Aorta (tissue), 5 donors: ENCODE results near the gene CAMK2D. TPM values are rescaled to one million over a fixed set of nuclear protein-coding genes. Genes with fewer than 3 reads are reported as not detected.

Experiments
- ATAC-seq: fragments of 200-7000 bp; cut with Tn5 transposase; one replicate; pipeline ENCODE4 v1.9.1; 2022; ENCODE audit warnings: moderate library complexity; ENCODE audit not compliant: low FRiP score
- DNase-seq, 2 donors: peaks; one replicate each; pipeline ENCODE4 v3.0.0-alpha.2; 2020
- H3K27ac ChIP-seq, 2 donors: one replicate each; pipeline ENCODE4 v1.5.1; 2013; ENCODE audit warnings: low read length in 2 of 2, mild to moderate bottlenecking in 2 of 2, moderate library complexity in 2 of 2, control low read depth in 1 of 2, inconsistent platforms in 1 of 2, low read depth in 1 of 2
- H3K27me3 ChIP-seq, 2 donors: one replicate each; pipeline ENCODE4 v1.6.1; 2013; ENCODE audit warnings: control low read depth in 1 of 2, low read length in 1 of 2, mild to moderate bottlenecking in 1 of 2, moderate library complexity in 1 of 2; ENCODE audit not compliant: insufficient read depth in 2 of 2, control insufficient read depth in 1 of 2
- H3K36me3 ChIP-seq, 2 donors: one replicate each; pipeline ENCODE4 v1.6.1; 2013; ENCODE audit warnings: control low read depth in 1 of 2, low read length in 1 of 2, mild to moderate bottlenecking in 1 of 2; ENCODE audit not compliant: insufficient read depth in 2 of 2, control insufficient read depth in 1 of 2
- H3K4me1 ChIP-seq, 2 donors: one replicate each; pipeline ENCODE4 v1.6.1; 2013; ENCODE audit warnings: low read length in 2 of 2, control low read depth in 1 of 2, mild to moderate bottlenecking in 1 of 2, moderate library complexity in 1 of 2; ENCODE audit not compliant: insufficient read depth in 2 of 2, control insufficient read depth in 1 of 2
- H3K4me3 ChIP-seq, 2 donors: one replicate each; pipeline ENCODE4 v1.5.1; 2013; ENCODE audit warnings: low read length in 2 of 2, control low read depth in 1 of 2, mild to moderate bottlenecking in 1 of 2
- H3K9me3 ChIP-seq: one replicate; pipeline ENCODE4 v1.6.1; 2013; ENCODE audit warnings: mild to moderate bottlenecking, low read length; ENCODE audit not compliant: control insufficient read depth
- WGBS, 2 donors: extraction: QIAGEN DNeasy Blood & Tissue Kit; methylation state at CpG; one replicate each; pipeline ENCODE4 v1.1.7; 2013; 5-methylcytosine and 5-hydroxymethylcytosine counted together
- intact Hi-C, 2 donors: fragments of 100-400 bp; cut with DNase I; formaldehyde crosslinking; loops; one replicate each; pipeline versions ENCODE4 v1.14.2 to v1.15.0; 2022
- polyA plus RNA-seq, 2 donors: library from polyadenylated mRNA; stranded (reverse); fragments of 200-250 nt; gene quantifications; one replicate each; pipeline ENCODE4 v1.2.3, GENCODE V29; 2013
- total RNA-seq, 2 donors: library from RNA; stranded (reverse); fragmentation: NEBNext Ultra II Directional; extraction: Animal tissue kit (Norgen Biotek cat#: 25700); gene quantifications; one replicate each; pipeline ENCODE4 v1.2.1, GENCODE V29; 2021
- donor health status: healthy with polysubstance abuse.
- donor health status: Bipolar disorder and iron deficiency.
- donor health status: DM: no; HTN: no; CAD: no.
- donor health status: DM: no; HTN: no; CAD: no.
- donor health status: DM: yes; HTN: yes; CAD: no.

CAMK2D gene
- total and polyA plus RNA-seq, 4 donors, result 18.7 to 71.8 (median 37.7) TPM

DNA sequence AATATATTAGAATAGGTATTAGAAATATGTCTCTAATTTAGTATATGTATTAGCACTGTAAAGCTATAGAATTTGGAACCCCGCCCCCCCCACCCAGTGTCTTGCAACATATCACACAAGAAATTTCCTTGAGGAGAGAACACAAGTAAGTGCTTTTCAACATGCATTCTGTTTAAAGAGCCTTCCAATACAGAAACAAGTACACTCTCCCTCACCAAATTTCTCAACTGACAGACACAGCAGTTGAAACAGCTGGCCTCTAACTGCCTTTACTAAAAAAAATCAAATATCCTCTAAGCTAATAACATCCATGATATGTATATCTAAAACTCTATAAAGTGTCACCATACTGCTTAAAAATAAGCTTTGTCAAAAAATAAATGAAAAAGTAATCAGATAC, 12.4 kb downstream of the CAMK2D start:
- WGBS, 2 donors, result 93 to 97% methylated on average over 1 of the region's 1 CpG
- Histone ChIP-seq H3K4me1 (no peaks in the 10 kb centered on the region), H3K9me3 (no peaks in the 10 kb centered on the region), H3K27me3 (no peaks in the 10 kb centered on the region), H3K36me3 (no peaks in the 10 kb centered on the region), H3K4me3 (no peak overlapping the region), H3K27ac (no peak overlapping the region)
- ATAC-seq, result no peak
- DNase-seq, result no peak
- intact Hi-C loops, result no loop called here

DNA sequence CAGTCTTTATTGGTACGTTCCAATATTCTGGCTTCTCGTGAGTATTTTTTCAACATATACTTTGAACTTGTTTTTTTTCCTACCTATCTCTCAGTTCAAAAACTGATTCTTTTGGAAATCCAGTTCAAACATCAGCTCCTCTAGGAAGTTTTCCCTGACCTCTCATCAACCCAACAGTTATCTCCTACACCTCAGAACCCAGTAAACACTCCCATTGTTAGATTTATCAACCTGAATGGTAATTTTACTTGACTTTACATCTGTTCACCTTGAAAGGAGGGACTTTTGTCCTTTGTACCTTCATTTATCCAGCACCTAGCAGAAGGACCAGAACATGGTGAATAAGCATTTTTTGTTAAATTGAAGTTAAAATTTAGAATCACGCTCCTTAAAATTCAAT, 13.6 kb downstream of the CAMK2D start:
- DNase-seq (no peak), ATAC-seq (no peak)
- Histone ChIP-seq H3K27ac (no peak overlapping the region), H3K4me3 (no peak overlapping the region), H3K36me3 (no peaks in the 10 kb centered on the region), H3K9me3 (no peaks in the 10 kb centered on the region), H3K27me3 (no peaks in the 10 kb centered on the region), H3K4me1 (no peaks in the 10 kb centered on the region)
- 95 to 96% methylated on average over 3 of the region's 3 CpGs for WGBS, 2 donors
- intact Hi-C loops, result no loop called here

DNA sequence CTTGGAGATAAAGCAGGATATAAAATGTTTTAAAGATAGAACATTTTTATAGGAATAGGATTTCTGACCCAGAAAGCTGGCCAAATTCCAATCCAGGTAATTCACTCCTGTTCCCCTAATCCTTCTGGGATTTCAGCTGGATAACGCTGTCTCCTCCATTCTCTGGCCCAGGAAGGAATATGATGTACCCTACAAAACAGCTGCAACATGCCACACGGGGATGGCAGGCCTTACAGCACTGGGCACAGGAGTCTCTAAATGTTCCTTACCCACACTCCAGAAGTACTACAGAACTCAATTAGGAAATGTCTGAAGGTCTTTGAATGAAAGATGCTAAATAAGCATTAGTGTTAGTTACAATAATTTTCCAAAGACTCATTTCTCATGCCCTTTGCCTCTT, 15.8 kb downstream of the CAMK2D start:
- intact Hi-C loops, result no loop called here
- H3K27me3 ChIP-seq, result no peaks in the 10 kb centered on the region
- peaks cover 0 to 2% of the 10 kb centered on the region in 2 donors for H3K4me1 ChIP-seq
- DNase-seq, result no peak
- 95 to 98% methylated on average over 2 of the region's 2 CpGs for WGBS, 2 donors
- ATAC-seq, result no peak
- H3K27ac ChIP-seq, result no peak overlapping the region
- H3K4me3 ChIP-seq, result no peak overlapping the region
- H3K9me3 ChIP-seq, result no peaks in the 10 kb centered on the region
- no peaks in the 10 kb centered on the region for H3K36me3 ChIP-seq

DNA sequence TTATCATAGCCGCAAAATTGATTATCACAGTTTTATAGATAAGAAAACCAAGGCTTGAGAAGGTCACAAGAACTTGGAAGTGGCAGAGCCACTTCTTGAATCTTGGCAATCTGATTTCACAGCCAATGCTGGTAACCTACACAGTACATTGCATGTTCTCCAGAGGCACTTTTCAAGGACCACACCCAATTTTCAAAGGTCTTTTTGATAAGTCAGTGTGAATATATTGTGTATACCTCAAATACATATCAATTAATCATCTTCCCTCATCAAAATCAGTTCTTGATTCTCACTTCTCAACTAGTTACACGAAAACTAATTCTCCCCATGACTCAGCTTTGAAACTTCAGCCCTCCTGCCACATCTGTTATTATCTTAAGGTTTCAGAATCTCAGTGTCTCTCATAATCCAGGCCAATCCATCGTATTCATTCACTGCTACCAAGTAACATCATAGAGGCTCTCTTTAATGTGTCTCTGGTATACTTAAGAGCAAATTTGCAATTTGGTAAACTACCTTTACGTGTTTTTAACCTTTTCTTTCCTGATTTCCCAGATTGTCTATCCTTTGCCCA, 16.8 kb downstream of the CAMK2D start:
- H3K9me3 ChIP-seq, result no peaks in the 10 kb centered on the region
- 91 to 94% methylated on average over 4 of the region's 4 CpGs for WGBS, 2 donors
- intact Hi-C loops, result loop anchor here in 1 of 2 donors (5.0 kb wide), 1 partner anchor 67 kb away; no protein-coding TSS in a partner anchor
- H3K27me3 ChIP-seq, result no peaks in the 10 kb centered on the region
- H3K27ac ChIP-seq, result no peak overlapping the region
- DNase-seq (no peak), ATAC-seq (no peak)
- H3K4me1 ChIP-seq, result peaks cover 0 to 2% of the 10 kb centered on the region in 2 donors
- H3K36me3 ChIP-seq, result no peaks in the 10 kb centered on the region
- H3K4me3 ChIP-seq, result no peak overlapping the region

DNA sequence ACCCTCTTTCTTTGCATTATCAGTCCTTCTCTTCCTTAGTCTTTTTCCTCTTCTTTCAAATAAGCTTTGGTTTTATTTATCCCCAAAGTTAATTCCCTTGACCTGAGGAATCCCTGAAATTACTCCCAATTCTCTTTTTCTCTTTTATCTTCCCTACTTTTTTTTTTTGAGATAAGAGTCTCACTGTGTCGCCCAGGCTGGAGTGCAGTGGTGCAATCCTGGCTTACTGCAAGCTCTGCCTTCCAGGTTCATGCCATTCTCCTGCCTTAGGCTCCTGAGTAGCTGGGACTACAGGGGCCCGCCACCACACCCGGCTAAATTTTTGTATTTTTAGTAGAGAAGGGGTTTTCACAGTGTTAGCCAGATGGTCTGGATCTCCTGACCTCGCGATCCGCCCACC, 17.8 kb downstream of the CAMK2D start:
- intact Hi-C loops, result loop anchor here in 1 of 2 donors (5.0 kb wide), 1 partner anchor 66 kb away; no protein-coding TSS in a partner anchor
- no peaks in the 10 kb centered on the region for H3K27me3 ChIP-seq
- no peak overlapping the region for H3K27ac ChIP-seq
- H3K4me1 ChIP-seq, result peaks cover 2% of the 10 kb centered on the region in 2 donors
- H3K36me3 ChIP-seq, result no peaks in the 10 kb centered on the region
- DNase-seq (no peak), ATAC-seq (no peak)
- H3K4me3 ChIP-seq, result no peak overlapping the region
- no peaks in the 10 kb centered on the region for H3K9me3 ChIP-seq
- WGBS, 2 donors, result 86 to 91% methylated on average over 6 of the region's 6 CpGs

DNA sequence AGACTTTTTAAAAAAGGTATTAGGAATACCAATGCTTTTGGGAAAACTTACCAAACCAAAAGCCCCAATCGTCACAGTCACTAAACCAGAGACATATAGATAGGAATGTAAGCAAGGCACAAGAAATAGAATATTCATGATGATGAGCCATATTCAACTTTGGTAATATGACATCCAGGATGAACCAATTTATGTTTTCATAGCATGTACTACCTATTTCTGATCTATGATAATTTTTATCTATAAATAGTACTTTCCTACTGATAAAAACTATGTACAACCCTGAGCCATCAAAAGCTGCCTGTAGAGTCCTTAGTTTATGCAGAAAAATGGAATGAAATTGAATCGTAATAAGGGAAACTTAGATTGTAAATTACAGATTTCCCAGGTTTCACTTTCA, 18.9 kb downstream of the CAMK2D start:
- no peaks in the 10 kb centered on the region for H3K36me3 ChIP-seq
- ATAC-seq, result no peak
- no peak overlapping the region for H3K27ac ChIP-seq
- intact Hi-C loops, result loop anchor here in 1 of 2 donors (5.0 kb wide), 1 partner anchor 65 kb away; no protein-coding TSS in a partner anchor
- H3K4me1 ChIP-seq, result peaks cover 2% of the 10 kb centered on the region in 2 donors
- WGBS, 2 donors, result 52 to 58% methylated on average over 2 of the region's 2 CpGs
- no peak overlapping the region for H3K4me3 ChIP-seq
- H3K27me3 ChIP-seq, result no peaks in the 10 kb centered on the region
- DNase-seq, result no peak
- no peaks in the 10 kb centered on the region for H3K9me3 ChIP-seq

DNA sequence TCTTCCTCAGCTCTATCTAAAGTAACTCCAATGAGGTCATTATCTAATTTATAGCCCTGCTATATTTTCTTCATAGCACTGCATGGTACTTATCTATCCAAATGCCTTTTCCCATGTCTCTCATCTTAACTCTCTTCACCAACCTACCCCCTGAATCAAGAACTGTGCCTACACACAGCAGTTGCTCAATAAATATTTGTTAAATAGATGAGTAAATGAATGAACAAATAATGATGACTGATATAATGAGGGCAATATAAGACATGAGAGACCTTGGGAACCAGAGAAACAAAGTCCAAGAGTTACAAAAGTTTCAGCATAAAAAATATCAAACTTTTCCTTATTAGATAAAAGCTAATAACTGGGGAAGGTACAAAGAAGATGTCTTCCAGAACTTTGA, 19.6 kb downstream of the CAMK2D start:
- H3K9me3 ChIP-seq, result no peaks in the 10 kb centered on the region
- ATAC-seq (no peak), DNase-seq (no peak)
- H3K4me1 ChIP-seq, result peaks cover 2% of the 10 kb centered on the region in 2 donors
- intact Hi-C loops, result loop anchor here in 1 of 2 donors (5.0 kb wide), 1 partner anchor 65 kb away; no protein-coding TSS in a partner anchor
- H3K4me3 ChIP-seq, result no peak overlapping the region
- no peaks in the 10 kb centered on the region for H3K36me3 ChIP-seq
- no peak overlapping the region for H3K27ac ChIP-seq
- no peaks in the 10 kb centered on the region for H3K27me3 ChIP-seq

DNA sequence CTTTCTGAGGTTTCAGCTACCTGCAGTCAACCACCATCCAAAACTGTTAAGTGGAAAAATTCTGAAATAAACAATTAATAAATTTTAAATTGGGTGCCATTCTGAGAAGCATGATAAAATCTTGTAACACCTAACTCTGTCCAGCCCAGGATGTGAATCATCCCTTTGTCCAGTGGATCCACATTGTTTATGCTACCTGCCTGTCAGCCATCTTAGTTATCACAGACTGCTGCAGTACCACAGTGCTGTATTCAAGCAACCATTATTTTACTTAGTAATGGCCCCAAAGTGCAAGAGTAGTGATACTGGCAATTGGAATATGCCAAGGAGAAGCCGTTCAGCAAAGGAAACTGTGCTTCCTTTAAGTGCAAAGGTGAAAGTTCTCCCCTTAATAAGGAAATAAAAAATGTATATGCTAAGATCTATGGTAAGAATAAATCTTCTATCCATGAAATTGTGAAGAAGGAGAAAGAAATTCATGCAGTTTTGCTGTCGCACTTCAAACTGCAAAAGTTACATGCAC, 20.6 kb downstream of the CAMK2D start:
- Histone ChIP-seq H3K27me3 (no peaks in the 10 kb centered on the region), H3K9me3 (no peaks in the 10 kb centered on the region), H3K27ac (no peak overlapping the region), H3K4me1 (peaks cover 2% of the 10 kb centered on the region in 2 donors), H3K4me3 (no peak overlapping the region), H3K36me3 (no peaks in the 10 kb centered on the region)
- intact Hi-C loops, result loop anchor here in 1 of 2 donors (5.0 kb wide), 1 partner anchor 64 kb away; no protein-coding TSS in a partner anchor
- 98 to 99% methylated on average over 2 of the region's 2 CpGs for WGBS, 2 donors
- DNase-seq (no peak), ATAC-seq (no peak)

DNA sequence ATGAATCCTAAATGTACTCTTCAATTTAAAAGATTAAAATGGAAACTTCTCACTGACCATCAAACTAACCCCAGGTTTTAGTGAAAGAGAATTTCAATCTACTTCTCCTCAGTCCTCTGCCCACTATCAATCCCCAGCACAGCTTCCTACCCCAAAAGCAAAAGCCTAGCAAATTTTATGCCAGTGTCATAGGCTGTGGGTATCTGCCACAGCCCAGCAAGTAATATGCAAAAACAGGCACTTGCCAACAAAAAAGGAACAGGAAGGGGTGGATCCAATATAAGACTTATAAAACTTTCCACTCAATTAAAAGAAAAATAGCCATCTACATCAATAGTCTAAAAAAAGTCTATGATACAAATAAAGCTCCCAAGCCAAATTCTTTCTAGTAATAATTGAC, 22.3 kb downstream of the CAMK2D start:
- Histone ChIP-seq H3K27ac (no peak overlapping the region), H3K4me3 (no peak overlapping the region), H3K36me3 (no peaks in the 10 kb centered on the region), H3K27me3 (no peaks in the 10 kb centered on the region), H3K9me3 (no peaks in the 10 kb centered on the region), H3K4me1 (peaks cover 2% of the 10 kb centered on the region in 2 donors)
- intact Hi-C loops, result no loop called here
- no peak for DNase-seq
- ATAC-seq, result no peak
